Fibroblast of upper back skin (primary cell): ENCODE data around the gene JPH4.

Experiments used
- DNase-seq: peaks from one replicate; pipeline ENCODE4 v3.0.0-alpha.2; 2013

The JPH4 gene

DNA sequence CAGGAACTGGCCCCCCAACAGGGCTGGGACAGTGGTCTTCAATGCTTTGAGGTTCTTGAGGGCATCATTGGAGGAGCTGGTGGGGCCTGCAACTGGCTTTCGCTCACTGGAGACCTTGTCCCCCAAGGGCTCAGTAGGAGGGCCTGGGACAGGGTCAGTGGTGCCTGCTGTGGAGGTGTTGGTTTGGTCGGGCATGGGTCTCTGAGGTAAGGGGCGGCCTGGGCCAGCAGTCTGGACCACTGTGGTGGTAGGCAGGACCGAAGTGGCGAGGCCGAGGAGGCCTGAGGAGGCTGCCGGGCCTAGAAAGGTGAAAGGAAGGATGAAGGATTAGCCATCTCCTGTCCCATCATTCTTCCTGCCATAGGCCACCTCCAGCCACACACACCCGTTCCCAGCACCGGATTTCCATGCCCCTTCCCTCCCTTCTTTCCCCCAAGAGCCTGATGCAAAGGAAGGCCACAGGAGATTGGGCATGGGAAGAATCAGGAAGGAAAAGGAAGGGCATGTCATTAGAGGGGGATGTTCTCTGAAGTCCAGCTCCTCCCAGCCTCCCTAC lies 55.9 kb downstream of the JPH4 start:
- DNase-seq, result no peak

DNA sequence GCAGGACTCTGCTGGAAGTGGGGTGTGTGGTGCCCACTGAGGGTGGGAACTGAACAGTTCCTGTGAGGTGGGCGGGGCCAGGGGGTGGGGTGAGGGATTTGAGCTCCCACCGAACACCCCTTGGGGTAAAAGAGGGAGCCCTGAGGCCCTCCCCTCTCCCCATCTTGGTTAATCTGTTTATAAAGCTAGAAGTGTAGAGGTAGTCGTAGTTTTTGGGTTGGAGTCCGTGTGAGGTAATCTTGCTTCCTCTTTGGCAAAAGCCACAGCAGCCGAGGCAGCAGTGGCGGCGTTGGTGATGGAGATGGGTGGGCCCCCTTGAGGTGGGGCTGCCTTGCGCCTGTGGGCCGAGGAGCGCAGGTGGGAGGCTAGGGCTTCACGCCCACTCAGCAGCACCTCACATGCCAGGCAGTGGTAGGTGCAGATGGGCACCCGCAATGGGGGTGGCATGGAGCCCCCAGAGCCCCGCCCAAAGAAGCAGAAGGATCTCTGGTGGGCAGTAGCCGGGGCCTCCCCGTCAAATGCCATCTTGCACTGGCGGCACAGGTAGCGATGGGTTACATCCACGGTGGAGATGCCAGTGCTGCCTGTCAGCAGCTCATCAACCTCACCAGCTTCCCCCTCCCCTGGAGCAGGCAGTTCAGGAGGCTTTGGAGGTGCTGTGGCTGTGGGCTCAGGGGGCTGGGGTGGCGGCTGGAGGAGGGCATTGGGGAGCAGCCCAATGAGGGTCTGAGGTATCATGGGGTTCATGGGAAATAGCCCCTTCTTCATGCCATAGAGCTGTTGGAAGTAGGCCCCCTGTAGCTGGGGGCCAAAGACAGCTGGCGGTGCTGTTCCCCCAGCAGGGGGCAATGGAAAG lies 56.6 kb downstream of the JPH4 start:
- DNase-seq, result no peak

- no peak for DNase-seq
These were observed 57.6 kb downstream of the JPH4 start for GRCh38 chr14:23520899-23521533.

DNA sequence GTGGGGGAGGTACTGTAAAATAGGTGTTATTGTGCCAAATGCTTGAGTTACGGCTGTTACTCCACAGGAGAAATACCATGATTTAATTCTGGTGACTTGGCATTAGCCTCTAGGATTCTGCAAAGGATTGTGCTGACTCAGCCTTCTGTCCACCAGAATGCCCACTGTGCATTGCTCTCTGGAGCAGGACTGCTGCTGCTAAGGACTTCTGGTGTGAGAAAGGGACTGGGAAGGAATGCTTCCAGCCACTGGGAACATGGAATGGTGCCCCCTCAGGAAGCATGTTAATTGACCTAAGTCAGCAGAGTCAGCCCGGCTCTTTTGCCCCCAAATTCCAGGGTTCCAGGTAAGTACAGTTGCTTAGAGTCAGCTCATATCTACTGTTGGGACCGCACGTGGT lies 59.9 kb downstream of the JPH4 start:
- DNase-seq, result no peak
